C4-2B (cell line): Measurements from ENCODE around the gene GPR61.

Experiments used
- H3K27ac ChIP-seq: fragments of 450-650 bp; 2 replicates; pipeline ENCODE4 v1.5.1; 2017
- ZFX ChIP-seq: fragments of 450-650 bp; IDR thresholded peaks from 2 replicates; pipeline ENCODE4 v1.6.1; 2017
- TF ChIP-seq, protein P1 (sequence below): fragments of 450-650 bp; conservative IDR thresholded peaks from 2 replicates; pipeline ENCODE4 v1.5.1; 2017; ENCODE audit warnings: mild to moderate bottlenecking

Gene GPR61

DNA sequence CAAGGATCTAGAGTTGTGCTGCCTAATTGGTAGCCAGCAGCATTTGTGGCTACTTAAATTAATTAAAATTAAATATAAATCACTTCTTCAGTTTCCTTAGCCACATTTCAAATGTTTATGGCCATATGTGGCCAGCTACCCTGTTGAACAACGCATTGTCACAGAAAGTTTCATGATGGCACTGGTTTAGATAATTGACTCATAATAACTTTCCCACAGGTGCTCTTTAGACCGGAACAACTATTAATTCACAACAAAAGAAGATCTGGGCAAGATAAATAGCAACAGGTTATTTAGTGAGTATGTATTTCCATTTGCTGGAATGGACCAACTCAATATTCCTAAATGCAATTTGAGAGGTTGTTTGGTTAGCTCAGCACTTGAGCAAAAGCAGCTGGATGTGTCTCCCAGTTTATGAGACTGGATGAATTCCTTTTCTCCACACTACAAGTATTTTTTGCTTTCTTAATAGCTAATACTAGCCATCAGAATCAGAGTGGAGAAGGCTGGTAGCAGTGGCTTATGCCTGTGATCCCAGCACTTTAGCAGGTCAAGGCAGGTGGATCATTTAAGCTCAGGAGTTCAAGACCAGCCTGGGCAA is 26.5 kb upstream of the GPR61 start:
- TF ChIP-seq, protein P1, sequence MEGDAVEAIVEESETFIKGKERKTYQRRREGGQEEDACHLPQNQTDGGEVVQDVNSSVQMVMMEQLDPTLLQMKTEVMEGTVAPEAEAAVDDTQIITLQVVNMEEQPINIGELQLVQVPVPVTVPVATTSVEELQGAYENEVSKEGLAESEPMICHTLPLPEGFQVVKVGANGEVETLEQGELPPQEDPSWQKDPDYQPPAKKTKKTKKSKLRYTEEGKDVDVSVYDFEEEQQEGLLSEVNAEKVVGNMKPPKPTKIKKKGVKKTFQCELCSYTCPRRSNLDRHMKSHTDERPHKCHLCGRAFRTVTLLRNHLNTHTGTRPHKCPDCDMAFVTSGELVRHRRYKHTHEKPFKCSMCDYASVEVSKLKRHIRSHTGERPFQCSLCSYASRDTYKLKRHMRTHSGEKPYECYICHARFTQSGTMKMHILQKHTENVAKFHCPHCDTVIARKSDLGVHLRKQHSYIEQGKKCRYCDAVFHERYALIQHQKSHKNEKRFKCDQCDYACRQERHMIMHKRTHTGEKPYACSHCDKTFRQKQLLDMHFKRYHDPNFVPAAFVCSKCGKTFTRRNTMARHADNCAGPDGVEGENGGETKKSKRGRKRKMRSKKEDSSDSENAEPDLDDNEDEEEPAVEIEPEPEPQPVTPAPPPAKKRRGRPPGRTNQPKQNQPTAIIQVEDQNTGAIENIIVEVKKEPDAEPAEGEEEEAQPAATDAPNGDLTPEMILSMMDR, result no peak
- no peak for TF ChIP-seq ZFX
- no peak overlapping the region for H3K27ac ChIP-seq

DNA sequence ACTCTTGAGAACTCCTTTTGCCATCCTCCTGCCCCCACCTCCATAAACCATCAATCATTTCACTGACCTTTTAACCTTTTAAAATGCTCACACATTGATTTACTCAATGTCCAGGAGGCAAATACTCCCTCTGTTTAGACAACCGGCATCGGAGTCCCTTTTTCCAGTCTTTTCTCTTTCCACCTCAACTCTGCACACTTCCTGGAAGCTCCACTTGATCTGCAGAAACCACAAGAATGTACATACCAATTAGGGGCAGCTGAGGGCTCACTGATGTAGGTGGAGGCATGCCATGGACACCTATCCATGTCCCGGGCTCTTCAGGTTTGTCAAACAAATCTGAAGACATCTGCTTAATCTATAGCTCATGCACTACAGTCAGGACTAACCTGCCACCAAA is 24.8 kb upstream of the GPR61 start:
- TF ChIP-seq, protein P1, result no peak
- no peak for TF ChIP-seq ZFX
- no peak overlapping the region for H3K27ac ChIP-seq

DNA sequence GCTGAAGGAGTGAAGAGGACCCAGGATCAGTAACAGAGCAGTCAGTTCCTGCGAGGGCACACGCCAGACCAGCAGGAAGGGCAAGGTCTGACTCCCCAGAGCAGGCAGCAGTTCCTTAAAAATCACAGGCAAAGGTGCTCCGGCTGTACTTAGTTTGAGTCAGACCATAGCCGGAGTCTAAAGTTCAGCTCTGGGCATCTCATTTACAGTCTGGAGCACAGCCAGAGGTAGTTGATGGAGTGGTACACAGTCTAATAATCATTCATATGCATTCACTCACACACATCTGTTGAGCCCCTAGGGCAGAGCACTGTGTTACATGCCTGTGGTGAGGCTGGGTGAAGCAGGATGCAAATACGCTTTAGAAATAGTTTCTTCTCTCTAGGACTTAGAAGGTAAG is 22.8 kb upstream of the GPR61 start:
- H3K27ac ChIP-seq, result no peak overlapping the region
- TF ChIP-seq, protein P1, result no peak
- TF ChIP-seq ZFX, result no peak

DNA sequence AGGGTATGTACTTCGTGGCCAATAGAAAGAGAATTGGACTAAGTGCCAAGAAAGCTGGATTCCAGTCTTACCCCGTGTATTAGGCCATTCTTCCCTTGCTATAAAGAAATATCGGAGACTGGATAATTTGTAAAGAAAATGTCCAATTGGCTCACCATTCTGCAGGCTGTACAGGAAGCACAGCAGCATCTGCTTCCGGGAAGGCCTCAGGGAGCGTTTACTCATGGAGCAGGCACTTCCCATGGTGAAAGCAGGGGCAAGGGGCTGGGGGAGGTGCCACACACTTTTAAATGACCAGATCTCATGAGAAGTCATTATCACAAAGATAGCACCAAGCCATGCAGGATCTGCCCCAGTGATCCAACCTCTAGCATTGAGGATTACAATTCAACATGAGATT is 22.3 kb upstream of the GPR61 start:
- TF ChIP-seq ZFX, result no peak
- TF ChIP-seq, protein P1, result no peak
- H3K27ac ChIP-seq, result no peak overlapping the region

DNA sequence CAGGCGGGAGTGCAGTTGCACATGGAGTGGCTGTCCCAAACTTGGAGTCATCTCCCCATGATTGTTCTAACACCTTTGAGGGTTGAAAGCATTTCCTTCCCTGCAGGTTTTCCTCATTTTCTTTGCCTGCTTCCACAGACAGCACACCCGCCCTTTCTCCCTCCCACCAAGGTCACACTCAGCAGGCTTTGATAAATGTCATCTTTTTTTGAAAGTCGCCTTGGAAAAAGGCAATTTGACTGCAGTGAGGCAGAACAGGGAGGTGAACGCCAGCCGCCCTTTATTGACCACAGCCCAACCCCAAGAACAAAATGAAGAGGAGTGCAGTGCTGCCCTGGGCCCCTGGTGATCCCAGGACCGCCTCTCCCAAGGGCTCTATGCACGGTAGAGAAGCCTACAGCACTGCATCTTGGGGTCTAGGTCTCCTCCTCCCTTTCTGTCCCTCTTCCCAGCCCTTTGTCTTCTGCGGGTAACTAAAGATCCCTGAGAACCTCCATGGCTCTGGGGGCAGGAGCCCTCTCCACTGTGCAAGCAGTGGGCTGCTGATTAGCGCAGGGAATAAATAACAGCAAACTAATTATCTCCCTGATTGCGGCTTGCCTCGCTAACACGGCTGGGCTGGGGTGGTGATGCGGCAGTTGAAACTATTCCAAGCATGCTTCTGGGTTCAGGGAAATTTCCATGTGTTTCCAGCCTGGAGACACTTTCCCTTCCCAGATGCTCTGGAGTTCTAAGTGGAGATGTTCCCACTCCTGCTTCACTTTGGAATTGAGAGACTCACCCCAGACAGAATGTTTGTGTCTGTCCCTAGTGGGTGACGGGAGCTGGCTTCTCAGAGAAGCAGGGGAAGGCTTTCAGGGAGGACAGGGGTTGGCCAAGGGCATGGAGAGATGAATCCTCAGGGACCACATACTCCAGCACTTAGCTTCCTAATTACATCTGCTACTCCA is 18.4 kb upstream of the GPR61 start:
- H3K27ac ChIP-seq, result no peak overlapping the region
- TF ChIP-seq, protein P1, result no peak
- no peak for TF ChIP-seq ZFX

DNA sequence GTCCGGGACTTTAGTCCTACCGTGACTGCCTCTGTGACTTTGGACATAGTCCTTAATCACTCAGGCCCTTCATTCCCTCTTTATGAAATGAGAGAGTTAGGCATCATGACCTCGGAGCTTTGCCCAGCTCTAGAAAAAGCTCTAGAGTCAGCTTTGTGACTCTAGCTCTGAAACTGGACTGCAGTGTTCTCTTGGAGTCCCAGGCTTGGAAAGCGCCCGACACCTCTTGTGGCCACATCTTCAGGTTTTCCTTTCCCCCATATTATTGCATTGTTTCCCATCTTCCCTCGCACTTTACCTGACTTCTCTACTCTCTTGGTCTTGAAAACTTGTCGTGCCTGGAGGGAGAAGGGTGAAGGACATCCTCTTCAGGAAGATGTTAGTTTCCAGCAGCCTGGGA is 17.6 kb upstream of the GPR61 start:
- no peak overlapping the region for H3K27ac ChIP-seq
- no peak for TF ChIP-seq ZFX
- TF ChIP-seq, protein P1, result no peak

DNA sequence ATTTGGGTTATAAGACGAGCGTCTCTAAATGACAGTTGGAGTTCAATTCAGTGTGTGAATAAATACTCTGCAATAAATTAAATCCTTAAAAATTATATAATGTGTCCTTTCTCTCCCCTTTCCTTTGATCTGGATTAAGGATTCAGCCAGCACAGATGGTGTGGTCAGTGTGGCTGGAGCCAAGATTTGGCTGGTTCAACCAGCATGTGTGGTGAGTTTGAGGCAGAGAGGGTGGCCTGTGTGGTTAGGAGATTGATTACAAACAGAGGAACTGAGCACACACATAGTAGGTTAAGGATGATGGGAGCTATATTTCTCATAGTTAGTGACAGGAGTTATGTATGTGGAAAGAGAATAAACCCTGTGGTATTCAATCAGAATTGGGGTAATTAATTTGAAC is 16.0 kb upstream of the GPR61 start:
- TF ChIP-seq, protein P1, result no peak
- no peak for TF ChIP-seq ZFX
- no peak overlapping the region for H3K27ac ChIP-seq
